Mesenchymal stem cell (in vitro differentiated cells and primary cell): ENCODE measurements around the gene RUNX2.

Experiments
- DNase-seq: peaks from one replicate; pipeline ENCODE4 v3.0.0-alpha.2; 2013
- H2AFZ ChIP-seq: one replicate; pipeline ENCODE4 v1.6.1; 2013; ENCODE audit warnings: low read depth, mild to moderate bottlenecking, control low read depth, inconsistent platforms, low read length, moderate library complexity
- H2AK5ac ChIP-seq: 2 replicates; pipeline ENCODE4 v1.6.1; 2013; ENCODE audit warnings: low read length, moderate library complexity, mild to moderate bottlenecking, inconsistent platforms; ENCODE audit not compliant: severe bottlenecking
- H2BK120ac ChIP-seq: one replicate; pipeline ENCODE4 v1.6.1; 2013; ENCODE audit warnings: low read depth, mild to moderate bottlenecking, inconsistent platforms, low read length, moderate library complexity
- H2BK12ac ChIP-seq, 2 experiments: one replicate each; pipeline ENCODE4 v1.6.1; 2013; ENCODE audit warnings: inconsistent platforms in 2 of 2, low read length in 2 of 2, mild to moderate bottlenecking in 2 of 2, moderate library complexity in 2 of 2, control low read depth in 1 of 2
- H2BK15ac ChIP-seq: one replicate; pipeline ENCODE4 v1.6.1; 2013; ENCODE audit warnings: mild to moderate bottlenecking, low read depth, inconsistent platforms; ENCODE audit not compliant: poor library complexity, severe bottlenecking
- H2BK5ac ChIP-seq: 2 replicates; pipeline ENCODE4 v1.6.1; 2013; ENCODE audit warnings: low read depth, mild to moderate bottlenecking, low read length, control low read depth, inconsistent platforms; ENCODE audit not compliant: poor library complexity, severe bottlenecking
- H3K14ac ChIP-seq, 2 experiments: one replicate each; pipeline ENCODE4 v1.6.1; 2013; ENCODE audit warnings: inconsistent platforms in 2 of 2, low read length in 2 of 2, control low read depth in 1 of 2, mild to moderate bottlenecking in 1 of 2, moderate library complexity in 1 of 2
- H3K18ac ChIP-seq, 2 experiments: one replicate each; pipeline ENCODE4 v1.6.1; 2013; ENCODE audit warnings: inconsistent platforms in 2 of 2, low read length in 2 of 2, control low read depth in 1 of 2, low read depth in 1 of 2, mild to moderate bottlenecking in 1 of 2
- H3K23ac ChIP-seq, 2 experiments: one replicate each; pipeline ENCODE4 v1.6.1; 2013; ENCODE audit warnings: inconsistent platforms in 2 of 2, low read length in 2 of 2, mild to moderate bottlenecking in 2 of 2, moderate library complexity in 2 of 2, control low read depth in 1 of 2
- H3K27ac ChIP-seq: 2 replicates; pipeline ENCODE4 v1.5.1; 2013; ENCODE audit warnings: mild to moderate bottlenecking, moderate library complexity, low read length, control low read depth, inconsistent platforms; ENCODE audit not compliant: poor library complexity, severe bottlenecking
- H3K27me3 ChIP-seq, 2 experiments: 2 replicates each; pipeline versions ENCODE4 v1.6.1 to v1.7.0; 2013; ENCODE audit warnings: low read length in 2 of 2, mild to moderate bottlenecking in 2 of 2, moderate library complexity in 2 of 2, control low read depth in 1 of 2, inconsistent platforms in 1 of 2; ENCODE audit not compliant: control insufficient read depth in 1 of 2, insufficient read depth in 1 of 2
- H3K36me3 ChIP-seq, 2 experiments: 2 replicates each; pipeline versions ENCODE4 v1.6.1 to v1.7.0; 2013; ENCODE audit warnings: low read length in 2 of 2, control low read depth in 1 of 2, inconsistent platforms in 1 of 2, low read depth in 1 of 2, mild to moderate bottlenecking in 1 of 2; ENCODE audit not compliant: insufficient read depth in 2 of 2, control insufficient read depth in 1 of 2
- H3K4ac ChIP-seq, 2 experiments: one replicate each; pipeline ENCODE4 v1.6.1; 2013; ENCODE audit warnings: inconsistent platforms in 2 of 2, low read length in 2 of 2, mild to moderate bottlenecking in 2 of 2, moderate library complexity in 2 of 2, control low read depth in 1 of 2, low read depth in 1 of 2
- H3K4me1 ChIP-seq: 2 replicates; pipeline ENCODE4 v1.6.1; 2013; ENCODE audit warnings: low read depth, low read length, control low read depth; ENCODE audit not compliant: control insufficient read depth, insufficient read depth
- H3K4me2 ChIP-seq: 2 replicates; pipeline ENCODE4 v1.6.1; 2013; ENCODE audit warnings: low read length, mild to moderate bottlenecking, inconsistent platforms; ENCODE audit not compliant: poor library complexity, severe bottlenecking
- H3K4me3 ChIP-seq, 2 experiments: 2 replicates each; pipeline versions ENCODE4 v1.5.1 to v1.7.0; 2013; ENCODE audit warnings: low read length in 2 of 2, mild to moderate bottlenecking in 2 of 2, control low read depth in 1 of 2, low read depth in 1 of 2; ENCODE audit not compliant: insufficient read depth in 1 of 2
- H3K79me1 ChIP-seq: replicated peaks from 2 replicates; pipeline ENCODE4 v1.6.1; 2013; ENCODE audit warnings: mild to moderate bottlenecking, control low read depth, low read length, inconsistent platforms; ENCODE audit not compliant: poor library complexity, severe bottlenecking
- H3K9ac ChIP-seq: 2 replicates; pipeline ENCODE4 v1.7.0; 2013; ENCODE audit warnings: mild to moderate bottlenecking, low read length, moderate library complexity
- H3K9me3 ChIP-seq: 2 replicates; pipeline ENCODE4 v1.7.0; 2013; ENCODE audit warnings: mild to moderate bottlenecking, low read length; ENCODE audit not compliant: control insufficient read depth
- H4K8ac ChIP-seq: one replicate; pipeline ENCODE4 v1.6.1; 2013; ENCODE audit warnings: inconsistent platforms, mild to moderate bottlenecking, low read length, moderate library complexity
- H4K91ac ChIP-seq: one replicate; pipeline ENCODE4 v1.6.1; 2013; ENCODE audit warnings: mild to moderate bottlenecking, low read length, inconsistent platforms
- WGBS: methylation state at CpG from one replicate; pipeline ENCODE4 v1.1.7; 2013; ENCODE audit warnings: mixed read lengths; 5-methylcytosine and 5-hydroxymethylcytosine counted together

The RUNX2 gene

GRCh38 chr6:45427726-45428125 is 99.6 kb downstream of the RUNX2 start:
- H3K36me3 ChIP-seq: peaks cover 0 to 6% of the 10 kb centered on the region in 2 experiments

DNA sequence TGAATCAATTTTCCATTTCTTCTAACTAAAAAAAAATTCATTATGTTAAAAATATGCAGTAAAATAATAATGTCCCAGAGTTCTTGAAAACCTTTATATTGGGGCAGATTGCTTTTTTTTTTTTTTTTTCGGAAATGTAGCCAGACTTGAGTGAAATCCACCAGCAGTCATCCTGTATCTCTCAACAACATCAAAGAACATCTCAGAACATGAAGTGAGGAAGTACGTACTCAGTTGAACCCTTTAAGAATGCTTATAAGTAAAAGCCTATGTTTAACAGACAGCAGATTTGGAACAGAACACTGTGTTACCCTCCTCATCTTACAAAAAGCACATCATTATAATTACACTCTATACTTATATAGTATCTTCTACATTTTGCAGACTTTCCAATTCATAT is 100.6 kb downstream of the RUNX2 start:
- H3K4me3 ChIP-seq: no peak overlapping the region
- H2BK15ac ChIP-seq: no peak overlapping the region
- no peak overlapping the region for H2BK120ac ChIP-seq
- no peak overlapping the region for H3K23ac ChIP-seq
- no peak overlapping the region for H2BK5ac ChIP-seq
- no peak overlapping the region for H4K8ac ChIP-seq
- H3K79me1 ChIP-seq: peaks cover 3% of the 10 kb centered on the region
- H3K4me1 ChIP-seq: no peaks in the 10 kb centered on the region
- H4K91ac ChIP-seq: no peak overlapping the region
- H3K18ac ChIP-seq: no peak overlapping the region
- 67% methylated on average over 1 of the region's 2 CpGs for WGBS
- peaks cover 0 to 6% of the 10 kb centered on the region in 2 experiments for H3K36me3 ChIP-seq
- no peak overlapping the region for H3K4me2 ChIP-seq
- H3K4ac ChIP-seq: no peak overlapping the region
- DNase-seq: no peak
- H2BK12ac ChIP-seq: no peak overlapping the region
- H3K9ac ChIP-seq: no peak overlapping the region
- H2AFZ ChIP-seq: no peak overlapping the region
- no peak overlapping the region for H3K27ac ChIP-seq
- H3K9me3 ChIP-seq: no peaks in the 10 kb centered on the region
- H3K27me3 ChIP-seq: no peaks in the 10 kb centered on the region
- H3K14ac ChIP-seq: no peak overlapping the region
- H2AK5ac ChIP-seq: no peak overlapping the region

More at GRCh38 chr6:45427726-45428125, 99.6 kb downstream of the RUNX2 start:
- Histone ChIP-seq H4K91ac (no peak overlapping the region), H2BK5ac (no peak overlapping the region), H3K9me3 (no peaks in the 10 kb centered on the region), H2BK12ac (no peak overlapping the region), H3K27me3 (no peaks in the 10 kb centered on the region), H3K18ac (no peak overlapping the region), H3K4me1 (no peaks in the 10 kb centered on the region), H3K4me2 (no peak overlapping the region), H2AK5ac (no peak overlapping the region), H3K27ac (no peak overlapping the region), H3K4ac (no peak overlapping the region), H4K8ac (no peak overlapping the region), H3K23ac (no peak overlapping the region), H3K14ac (no peak overlapping the region), H3K4me3 (no peak overlapping the region), H3K9ac (peak overlapping the region; percentile 12), H3K79me1 (peaks cover 3% of the 10 kb centered on the region), H2AFZ (no peak overlapping the region), H2BK120ac (no peak overlapping the region), H2BK15ac (no peak overlapping the region)
- WGBS: no CpG with 5 or more reads among the region's 2 CpGs
- no peak for DNase-seq

DNA sequence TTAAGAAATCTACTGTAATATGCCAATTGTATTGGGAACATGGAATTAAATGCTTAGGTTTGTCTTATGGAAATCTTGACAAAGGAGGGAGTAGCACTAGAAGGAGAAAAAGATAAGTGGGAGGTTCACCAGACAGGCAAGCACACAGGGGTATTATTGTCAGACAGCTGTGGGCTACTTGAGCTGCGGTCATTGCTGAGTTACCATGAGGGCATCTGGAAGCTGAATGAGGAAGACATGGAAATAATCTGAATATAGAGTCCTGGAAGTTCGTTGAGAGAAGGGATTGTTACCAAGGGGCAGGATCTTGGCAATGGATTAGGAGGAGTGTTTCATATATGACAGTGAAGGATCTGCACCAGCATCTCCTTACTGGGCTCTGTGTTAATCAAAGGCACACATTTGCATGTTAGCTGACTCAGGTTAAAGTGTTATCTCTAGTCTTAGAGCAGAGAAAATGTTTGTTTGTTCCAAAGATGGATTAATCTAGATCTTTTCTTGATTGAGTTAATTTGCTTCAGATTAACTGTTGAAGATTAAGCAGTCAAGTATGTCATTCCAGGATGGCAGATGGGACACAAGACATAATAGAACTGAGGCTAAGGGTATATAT is 102.6 kb downstream of the RUNX2 start:
- H2BK15ac ChIP-seq: no peak overlapping the region
- H3K4me1 ChIP-seq: no peaks in the 10 kb centered on the region
- H2BK5ac ChIP-seq: no peak overlapping the region
- no peak overlapping the region for H4K91ac ChIP-seq
- peak overlapping the region; percentile 48 for H4K8ac ChIP-seq
- no peak overlapping the region for H3K4me2 ChIP-seq
- H3K4me3 ChIP-seq: no peak overlapping the region
- H3K9me3 ChIP-seq: no peaks in the 10 kb centered on the region
- H2BK120ac ChIP-seq: no peak overlapping the region
- H3K18ac ChIP-seq: no peak overlapping the region
- H3K9ac ChIP-seq: no peak overlapping the region
- H3K36me3 ChIP-seq: peaks cover 3 to 6% of the 10 kb centered on the region in 2 experiments
- H3K14ac ChIP-seq: no peak overlapping the region
- H2AK5ac ChIP-seq: no peak overlapping the region
- 76% methylated on average over 2 of the region's 2 CpGs for WGBS
- H3K23ac ChIP-seq: no peak overlapping the region
- no peak overlapping the region for H3K4ac ChIP-seq
- no peaks in the 10 kb centered on the region for H3K27me3 ChIP-seq
- peaks cover 3% of the 10 kb centered on the region for H3K79me1 ChIP-seq
- no peak overlapping the region for H3K27ac ChIP-seq
- H2BK12ac ChIP-seq: no peak overlapping the region
- DNase-seq: no peak
- H2AFZ ChIP-seq: no peak overlapping the region

DNA sequence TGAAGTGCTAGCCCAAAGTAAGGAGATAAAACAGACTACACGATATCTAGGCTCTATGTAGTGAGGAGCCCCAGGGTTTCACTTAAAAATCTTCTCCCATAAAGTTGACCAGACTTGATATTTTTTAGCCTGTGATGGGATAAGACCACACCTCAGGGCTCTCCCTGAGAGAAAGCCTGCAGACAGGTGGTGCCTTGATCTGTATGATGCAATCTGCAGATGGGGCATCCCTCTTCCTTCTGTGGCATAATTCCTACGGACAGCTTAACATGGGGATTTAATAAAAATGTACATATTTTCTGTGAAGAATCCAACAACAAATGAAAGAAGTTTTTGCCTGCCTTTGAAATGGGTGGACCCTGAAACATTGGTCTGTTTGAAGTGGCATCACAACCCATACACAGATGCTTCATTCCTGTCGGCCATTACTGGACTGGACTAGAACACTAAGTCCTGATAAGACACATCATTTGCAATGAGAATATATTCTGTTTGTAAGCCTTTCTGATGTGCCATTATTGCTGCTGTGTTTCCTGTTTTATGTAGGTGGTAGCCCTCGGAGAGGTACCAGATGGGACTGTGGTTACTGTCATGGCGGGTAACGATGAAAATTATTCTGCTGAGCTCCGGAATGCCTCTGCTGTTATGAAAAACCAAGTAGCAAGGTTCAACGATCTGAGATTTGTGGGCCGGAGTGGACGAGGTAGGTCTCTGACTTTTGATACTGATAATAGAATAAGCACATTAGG is 103.4 kb downstream of the RUNX2 start:
- DNase-seq: no peak
- H3K4me1 ChIP-seq: no peaks in the 10 kb centered on the region
- no peak overlapping the region for H3K14ac ChIP-seq
- WGBS: 94% methylated on average over 8 of the region's 10 CpGs
- no peaks in the 10 kb centered on the region for H3K9me3 ChIP-seq
- H3K4ac ChIP-seq: peak overlapping the region in 1 of 2 experiments; percentile 56
- H3K27ac ChIP-seq: no peak overlapping the region
- H2AK5ac ChIP-seq: no peak overlapping the region
- H3K4me3 ChIP-seq: no peak overlapping the region
- H3K27me3 ChIP-seq: no peaks in the 10 kb centered on the region
- no peak overlapping the region for H2BK15ac ChIP-seq
- H3K18ac ChIP-seq: peak overlapping the region in 1 of 2 experiments; percentile 53
- H3K9ac ChIP-seq: no peak overlapping the region
- no peak overlapping the region for H4K91ac ChIP-seq
- peak overlapping the region in 1 of 2 experiments; percentile 61 for H2BK12ac ChIP-seq
- no peak overlapping the region for H2BK5ac ChIP-seq
- H3K4me2 ChIP-seq: no peak overlapping the region
- peaks cover 3 to 6% of the 10 kb centered on the region in 2 experiments for H3K36me3 ChIP-seq
- peaks cover 3% of the 10 kb centered on the region for H3K79me1 ChIP-seq
- H2AFZ ChIP-seq: no peak overlapping the region
- H2BK120ac ChIP-seq: peak overlapping the region; percentile 27
- no peak overlapping the region for H3K23ac ChIP-seq
- no peak overlapping the region for H4K8ac ChIP-seq
